GM12875 (cell line): ENCODE data around the gene OSTF1.

Experiments used
- H3K4me3 ChIP-seq: one replicate; pipeline ENCODE4 v1.5.1; 2011; ENCODE audit warnings: low read depth, low read length, control low read depth
- TF ChIP-seq, protein P1 (sequence below): IDR thresholded peaks from 2 replicates; pipeline ENCODE4 v1.5.1; 2011; ENCODE audit warnings: low read depth, mild to moderate bottlenecking, control low read depth, inconsistent platforms, low read length, moderate library complexity, borderline replicate concordance; ENCODE audit not compliant: insufficient read depth

The OSTF1 gene

DNA sequence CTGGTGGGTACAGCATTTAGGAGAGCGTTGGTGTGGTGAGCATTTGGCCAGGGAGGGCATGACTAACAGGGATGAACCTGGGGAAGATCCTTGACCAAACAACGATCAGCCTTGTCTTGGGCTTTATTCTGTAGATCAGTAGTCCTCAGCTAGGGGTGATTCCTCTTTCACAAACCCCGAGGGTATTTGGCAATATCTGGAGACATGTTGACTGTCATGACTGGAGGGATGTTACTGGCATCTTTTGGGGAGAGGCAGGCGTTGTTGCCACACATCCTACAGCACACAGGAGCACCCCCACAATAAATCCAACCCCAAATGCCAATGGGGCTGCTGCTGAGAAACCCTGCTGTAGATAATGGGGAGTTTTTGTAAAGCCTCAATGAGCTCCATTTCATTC lies 43.9 kb downstream of the OSTF1 start:
- H3K4me3 ChIP-seq: no peak overlapping the region
- TF ChIP-seq, protein P1, sequence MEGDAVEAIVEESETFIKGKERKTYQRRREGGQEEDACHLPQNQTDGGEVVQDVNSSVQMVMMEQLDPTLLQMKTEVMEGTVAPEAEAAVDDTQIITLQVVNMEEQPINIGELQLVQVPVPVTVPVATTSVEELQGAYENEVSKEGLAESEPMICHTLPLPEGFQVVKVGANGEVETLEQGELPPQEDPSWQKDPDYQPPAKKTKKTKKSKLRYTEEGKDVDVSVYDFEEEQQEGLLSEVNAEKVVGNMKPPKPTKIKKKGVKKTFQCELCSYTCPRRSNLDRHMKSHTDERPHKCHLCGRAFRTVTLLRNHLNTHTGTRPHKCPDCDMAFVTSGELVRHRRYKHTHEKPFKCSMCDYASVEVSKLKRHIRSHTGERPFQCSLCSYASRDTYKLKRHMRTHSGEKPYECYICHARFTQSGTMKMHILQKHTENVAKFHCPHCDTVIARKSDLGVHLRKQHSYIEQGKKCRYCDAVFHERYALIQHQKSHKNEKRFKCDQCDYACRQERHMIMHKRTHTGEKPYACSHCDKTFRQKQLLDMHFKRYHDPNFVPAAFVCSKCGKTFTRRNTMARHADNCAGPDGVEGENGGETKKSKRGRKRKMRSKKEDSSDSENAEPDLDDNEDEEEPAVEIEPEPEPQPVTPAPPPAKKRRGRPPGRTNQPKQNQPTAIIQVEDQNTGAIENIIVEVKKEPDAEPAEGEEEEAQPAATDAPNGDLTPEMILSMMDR: no peak

DNA sequence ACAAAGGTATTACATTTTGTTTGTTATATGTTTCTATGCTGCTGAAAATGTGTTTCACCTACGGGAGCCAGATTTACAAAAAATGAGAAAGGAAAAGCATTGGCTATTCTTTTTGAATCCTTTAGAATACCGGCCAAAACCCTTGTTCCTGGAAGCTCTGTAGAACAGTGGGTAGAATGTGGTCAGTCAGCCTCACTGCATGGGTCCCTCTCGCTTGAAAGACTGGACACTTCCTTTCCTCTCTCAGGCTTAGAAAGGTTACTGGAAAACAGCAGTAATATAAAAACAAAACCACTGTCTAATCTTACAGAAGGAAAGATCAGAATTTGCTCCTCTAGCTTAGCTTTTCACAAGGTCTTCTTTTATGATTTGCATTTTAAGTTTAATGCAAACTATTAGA lies 45.1 kb downstream of the OSTF1 start:
- H3K4me3 ChIP-seq: no peak overlapping the region
- TF ChIP-seq, protein P1: no peak

DNA sequence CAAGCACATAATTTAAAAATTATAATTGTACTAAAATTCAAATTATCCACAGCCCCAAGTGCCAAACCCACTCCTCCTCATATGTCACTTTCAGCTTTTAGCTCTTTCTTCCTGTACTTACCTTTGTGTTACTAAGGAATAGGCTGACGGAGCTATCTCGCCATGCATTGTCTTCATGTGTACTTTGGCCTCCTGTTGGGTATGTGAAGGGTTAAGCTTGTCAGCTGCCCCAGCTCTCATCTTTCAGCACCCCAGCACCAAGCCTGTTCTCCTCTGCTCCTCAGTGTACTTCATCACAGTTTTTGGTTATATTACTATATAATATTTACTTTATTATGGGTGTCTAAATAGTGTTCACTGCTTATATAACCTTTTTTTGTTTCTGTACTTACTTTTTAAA lies 46.2 kb downstream of the OSTF1 start:
- H3K4me3 ChIP-seq: no peak overlapping the region
- TF ChIP-seq, protein P1: no peak

DNA sequence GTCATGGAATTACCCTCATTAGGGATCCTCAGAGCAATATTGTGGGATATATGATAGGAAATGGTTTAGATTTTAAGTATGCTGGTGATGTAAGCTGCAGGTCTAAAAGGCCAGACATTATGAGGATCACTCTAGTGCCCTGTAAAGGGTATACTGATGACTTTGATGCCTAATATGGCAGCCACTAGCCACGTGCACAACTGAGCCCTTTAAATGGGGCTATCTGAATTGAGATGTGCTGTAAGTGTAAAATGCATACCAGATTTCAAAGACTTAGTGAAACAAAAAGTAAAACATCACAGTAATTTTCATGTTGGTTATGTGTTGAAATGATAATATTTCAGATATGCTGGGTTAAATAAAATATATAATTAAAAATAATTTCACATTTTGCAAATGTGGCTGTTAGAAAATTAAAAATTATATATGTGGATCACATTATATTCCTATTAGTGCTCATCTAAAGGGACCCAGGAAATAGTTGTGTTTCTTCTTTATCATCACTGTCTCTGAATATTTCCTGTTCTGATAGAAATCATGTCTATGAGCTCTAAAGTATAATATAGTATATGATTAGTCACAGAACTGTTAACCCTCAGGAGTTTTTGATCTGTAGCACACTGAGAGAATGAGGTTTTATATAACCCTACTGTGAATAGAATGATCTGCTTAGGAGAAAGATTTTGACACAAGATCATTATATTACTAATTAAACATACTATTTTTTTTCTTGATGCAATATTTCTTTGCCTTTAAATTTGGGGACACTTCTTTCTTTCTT lies 50.1 kb downstream of the OSTF1 start:
- TF ChIP-seq, protein P1: no peak
- H3K4me3 ChIP-seq: no peak overlapping the region

DNA sequence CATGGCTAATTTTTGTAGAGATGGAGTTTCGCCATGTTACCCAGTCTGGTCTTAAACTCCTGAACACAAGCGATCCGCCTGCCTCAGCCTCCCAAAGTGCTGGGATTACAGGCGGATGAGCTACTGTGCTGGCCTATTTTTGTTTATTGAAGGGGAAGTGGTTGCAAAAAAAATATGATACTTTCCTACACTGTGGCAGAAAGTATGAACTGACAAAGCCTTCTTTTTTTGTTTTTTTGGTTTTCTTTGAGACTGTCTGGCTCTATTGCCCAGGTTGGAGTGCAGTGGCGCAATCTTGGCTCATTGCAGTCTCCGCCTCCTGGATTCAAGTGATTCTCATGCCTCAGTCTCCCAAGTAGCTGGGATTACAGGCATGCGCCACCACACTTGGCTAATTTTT lies 50.9 kb downstream of the OSTF1 start:
- H3K4me3 ChIP-seq: no peak overlapping the region
- TF ChIP-seq, protein P1: no peak

DNA sequence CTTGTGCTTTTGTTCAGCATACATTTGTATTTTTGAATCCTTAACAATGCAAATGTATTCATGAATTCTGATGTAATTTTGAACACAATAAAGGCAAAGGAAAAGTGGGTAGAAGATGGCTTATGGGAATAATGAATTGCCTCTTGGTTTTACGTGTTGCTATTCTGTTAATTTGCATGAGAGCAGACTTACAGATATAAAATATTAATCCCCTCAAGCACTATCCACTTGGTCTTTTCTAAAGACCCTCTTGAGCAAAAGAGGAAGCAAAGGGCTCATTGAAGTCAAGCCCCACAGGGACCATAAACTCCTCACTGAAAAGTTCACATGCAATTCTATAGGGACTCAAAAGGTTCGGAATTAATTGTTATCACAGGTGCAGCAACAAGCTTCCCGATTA lies 51.9 kb downstream of the OSTF1 start:
- no peak overlapping the region for H3K4me3 ChIP-seq
- TF ChIP-seq, protein P1: no peak

DNA sequence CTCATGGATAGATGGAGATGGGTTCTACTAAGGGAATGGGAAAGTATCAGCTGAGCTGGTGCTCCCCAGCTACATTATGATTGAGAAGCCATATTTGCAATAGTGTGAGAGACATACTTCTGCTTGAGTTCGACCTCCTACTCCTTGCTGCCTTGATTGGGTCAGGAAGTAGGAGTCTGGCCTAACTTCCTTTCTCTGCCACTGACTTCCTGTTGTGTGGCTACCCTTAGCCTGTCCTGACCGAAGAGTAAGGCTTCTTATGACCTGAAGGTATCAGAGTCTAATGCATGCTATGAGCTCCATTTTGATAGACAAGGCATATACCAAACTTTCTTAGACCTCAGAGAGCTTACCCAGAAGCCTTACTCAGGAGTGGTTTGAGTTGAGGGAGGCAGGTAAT lies 53.9 kb downstream of the OSTF1 start:
- no peak overlapping the region for H3K4me3 ChIP-seq
- TF ChIP-seq, protein P1: no peak
